Superior temporal gyrus (tissue), 1 donor: ENCODE data around the gene MYO1H.

Experiments
- DNase-seq: peaks from one replicate; pipeline ENCODE4 v3.0.0-alpha.2; 2016; ENCODE audit errors: extremely low spot score

The MYO1H gene

DNA sequence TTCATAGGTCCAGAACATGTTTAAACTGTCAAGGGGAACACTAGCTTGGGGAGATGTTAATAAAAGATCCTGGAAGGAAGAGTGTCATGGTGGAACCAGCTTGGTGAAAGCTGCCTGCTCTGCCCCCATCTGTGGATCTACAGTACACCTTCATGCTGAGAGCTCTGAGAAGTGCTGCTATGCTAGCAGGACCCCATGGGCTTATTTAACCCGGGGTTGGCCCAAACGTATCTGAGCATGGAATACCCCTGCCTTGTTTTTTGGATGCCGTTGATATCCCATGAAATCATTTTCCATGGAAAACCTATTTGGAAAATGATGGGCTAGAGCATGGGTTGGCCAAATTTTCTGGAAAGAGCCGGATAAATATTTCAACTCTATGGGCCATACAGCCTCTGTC, 144.0 kb downstream of the MYO1H start:
- DNase-seq = no peak

DNA sequence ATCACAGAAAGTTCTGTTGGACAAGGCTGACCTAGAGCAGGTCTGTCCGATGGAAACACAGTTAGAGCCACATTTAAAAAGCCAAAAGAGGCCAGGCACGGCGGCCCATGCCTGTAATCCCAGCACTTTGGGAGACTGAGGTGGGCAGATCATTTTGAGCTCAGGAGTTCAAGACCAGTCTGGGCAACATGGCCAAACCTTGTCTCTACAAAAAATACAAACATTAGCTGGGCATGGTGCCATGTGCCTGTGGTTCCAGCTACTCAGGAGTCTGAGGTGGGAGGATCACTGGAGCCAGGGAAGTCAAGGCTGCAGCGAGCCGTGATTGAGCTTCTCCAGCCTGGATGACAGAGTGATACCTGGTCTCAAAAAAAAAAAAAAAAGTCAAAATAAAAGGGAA, 144.7 kb downstream of the MYO1H start:
- DNase-seq = no peak

DNA sequence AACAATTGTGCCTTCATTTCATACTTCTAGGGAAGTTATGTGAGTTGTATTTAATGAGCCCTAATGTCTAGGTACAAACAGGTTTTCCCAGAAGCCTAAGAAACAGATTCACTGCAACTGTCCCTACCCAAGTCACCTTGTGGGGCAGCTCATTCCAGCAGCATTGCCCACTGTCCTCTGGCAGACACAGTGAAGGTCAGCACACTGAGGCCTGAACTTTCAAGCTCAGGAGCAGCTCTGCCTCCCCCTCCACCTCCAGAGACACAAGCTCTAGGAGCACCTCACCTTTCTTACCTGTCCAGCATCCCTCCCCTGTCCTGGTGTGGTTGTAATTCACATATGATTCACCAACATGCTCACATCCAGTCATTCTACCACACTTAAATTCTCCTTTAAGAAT, 145.4 kb downstream of the MYO1H start:
- DNase-seq = no peak

DNA sequence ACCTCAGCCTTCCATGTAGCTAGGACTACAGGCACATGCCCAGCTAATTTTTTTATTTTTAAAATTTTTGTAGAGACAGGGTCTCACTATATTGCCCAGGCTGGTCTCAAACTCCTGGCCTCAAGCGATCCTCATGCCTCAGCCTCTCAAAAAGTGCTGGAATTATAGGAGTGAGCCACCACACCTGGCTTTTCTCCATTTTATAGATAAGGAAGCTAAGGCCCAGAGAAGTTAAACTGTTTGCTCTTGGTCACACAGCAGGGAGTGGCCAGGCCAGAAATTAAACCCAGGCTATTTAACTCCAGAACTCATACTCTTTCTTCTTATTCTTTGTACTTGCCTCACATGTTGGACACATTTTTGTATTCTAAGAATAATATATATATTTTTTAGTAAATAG, 146.2 kb downstream of the MYO1H start:
- no peak for DNase-seq

DNA sequence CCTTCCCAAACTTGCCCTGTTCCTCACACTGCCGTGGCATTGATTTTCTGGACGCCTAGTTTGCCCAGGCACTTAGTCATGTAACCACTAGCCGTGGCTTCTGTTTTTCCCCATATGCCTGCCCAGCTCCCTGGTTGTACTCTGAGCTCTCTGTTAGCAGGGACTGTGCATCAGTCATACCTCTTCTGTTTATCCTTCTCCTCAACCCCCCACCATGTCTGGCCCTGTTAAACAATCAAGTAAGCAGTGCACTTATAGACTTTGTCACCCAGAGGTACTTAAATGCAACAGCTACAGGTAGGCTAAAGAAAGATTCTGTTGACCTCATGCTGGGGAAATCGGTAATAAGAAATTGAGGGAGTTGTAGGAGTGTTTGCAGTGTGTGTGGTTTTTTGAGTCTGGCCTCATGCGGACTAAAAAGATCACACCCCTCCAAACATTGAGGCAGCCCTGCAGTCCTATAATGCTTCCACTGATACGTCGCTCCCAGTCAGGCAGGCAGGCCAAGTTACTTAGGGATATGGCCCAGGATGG, 146.7 kb downstream of the MYO1H start:
- no peak for DNase-seq

DNA sequence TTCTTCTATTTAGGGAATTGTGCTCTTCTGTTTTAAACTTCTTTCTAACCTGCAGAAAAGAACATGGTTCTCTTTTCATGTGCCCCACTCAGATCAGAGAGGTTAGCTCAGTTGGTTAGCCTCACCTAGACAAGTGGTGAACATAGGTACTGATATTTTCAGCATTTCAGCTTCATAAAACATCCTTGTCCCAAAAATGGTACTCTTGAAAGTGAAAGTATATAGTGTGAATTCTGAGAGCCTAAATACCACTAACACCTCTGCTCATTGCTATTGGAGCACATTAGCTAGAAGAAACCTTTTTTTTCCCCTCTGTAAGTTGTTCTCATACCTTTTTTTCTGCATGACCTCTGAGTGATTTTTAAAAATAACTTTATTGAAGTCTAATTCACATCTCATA, 147.3 kb downstream of the MYO1H start:
- no peak for DNase-seq

DNA sequence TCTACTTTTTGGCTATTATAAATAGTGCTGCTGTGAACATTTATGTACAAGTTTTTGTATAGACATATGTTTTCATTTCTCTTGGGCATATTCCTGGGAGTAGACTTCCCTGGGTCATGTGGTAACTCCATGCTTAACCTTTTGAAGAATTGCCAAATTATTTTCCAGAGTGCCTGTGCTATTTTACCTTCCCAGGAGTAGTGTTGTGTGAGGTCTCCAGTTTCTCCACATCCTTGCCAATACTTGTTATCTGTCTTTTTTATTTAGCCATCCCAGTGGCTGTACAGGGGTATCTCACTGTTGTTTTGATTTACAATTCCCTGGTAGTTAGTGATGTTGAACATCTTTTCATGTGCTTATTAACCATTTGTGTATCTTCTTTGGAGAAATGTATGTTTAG, 148.6 kb downstream of the MYO1H start:
- DNase-seq = no peak

DNA sequence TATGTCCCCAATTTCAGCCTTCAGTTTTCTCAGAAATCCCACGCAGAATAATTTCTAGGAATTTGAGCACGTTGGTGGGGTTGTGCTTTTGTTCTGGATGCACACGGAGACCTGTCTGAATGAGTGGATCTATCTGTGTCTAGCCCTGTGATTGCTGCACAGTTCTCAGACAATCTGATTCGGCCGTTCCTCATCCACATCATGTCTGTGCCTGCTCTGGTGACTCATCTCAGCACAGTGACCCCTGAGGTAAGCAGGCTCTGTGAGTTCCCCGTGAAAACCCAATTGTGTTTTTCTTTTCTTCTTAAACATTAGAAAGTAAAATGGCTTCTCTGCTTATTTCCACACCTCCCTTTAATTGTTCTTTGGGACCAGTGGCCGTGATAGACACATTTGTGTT, 150.0 kb downstream of the MYO1H start:
- no peak for DNase-seq
